Duodenal mucosa (tissue), 2 donors: ENCODE data around the gene CALB2.
"Not testable (repeated sequence)": the region's sequence is repeated elsewhere in the genome, so short reads cannot be mapped to it uniquely, and the experiment has no call there.

Source experiments
- H3K27ac ChIP-seq: one replicate; pipeline ENCODE4 v1.7.0; 2013; ENCODE audit warnings: low read depth, low read length
- H3K27me3 ChIP-seq, 2 donors: one replicate each; pipeline ENCODE4 v1.7.0; 2013; ENCODE audit warnings: low read length in 2 of 2, control low read depth in 1 of 2; ENCODE audit not compliant: insufficient read depth in 2 of 2, control insufficient read depth in 1 of 2
- H3K36me3 ChIP-seq, 2 donors: one replicate each; pipeline ENCODE4 v1.7.0; 2013; ENCODE audit warnings: low read length in 2 of 2, control low read depth in 1 of 2; ENCODE audit not compliant: insufficient read depth in 2 of 2, control insufficient read depth in 1 of 2
- H3K4me1 ChIP-seq, 2 donors: one replicate each; pipeline ENCODE4 v1.7.0; 2013; ENCODE audit warnings: low read length in 2 of 2, control low read depth in 1 of 2; ENCODE audit not compliant: insufficient read depth in 2 of 2, control insufficient read depth in 1 of 2
- H3K4me3 ChIP-seq, 2 donors: one replicate each; pipeline ENCODE4 v1.7.0; 2013; ENCODE audit warnings: low read length in 2 of 2, low read depth in 1 of 2
- H3K9ac ChIP-seq, 2 donors: one replicate each; pipeline ENCODE4 v1.7.0; 2013; ENCODE audit warnings: low read length in 2 of 2, low read depth in 1 of 2
- H3K9me3 ChIP-seq, 2 donors: one replicate each; pipeline ENCODE4 v1.7.0; 2013; ENCODE audit warnings: low read length in 2 of 2, control low read depth in 1 of 2; ENCODE audit not compliant: control insufficient read depth in 1 of 2

CALB2 gene, protein sequence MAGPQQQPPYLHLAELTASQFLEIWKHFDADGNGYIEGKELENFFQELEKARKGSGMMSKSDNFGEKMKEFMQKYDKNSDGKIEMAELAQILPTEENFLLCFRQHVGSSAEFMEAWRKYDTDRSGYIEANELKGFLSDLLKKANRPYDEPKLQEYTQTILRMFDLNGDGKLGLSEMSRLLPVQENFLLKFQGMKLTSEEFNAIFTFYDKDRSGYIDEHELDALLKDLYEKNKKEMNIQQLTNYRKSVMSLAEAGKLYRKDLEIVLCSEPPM

DNA sequence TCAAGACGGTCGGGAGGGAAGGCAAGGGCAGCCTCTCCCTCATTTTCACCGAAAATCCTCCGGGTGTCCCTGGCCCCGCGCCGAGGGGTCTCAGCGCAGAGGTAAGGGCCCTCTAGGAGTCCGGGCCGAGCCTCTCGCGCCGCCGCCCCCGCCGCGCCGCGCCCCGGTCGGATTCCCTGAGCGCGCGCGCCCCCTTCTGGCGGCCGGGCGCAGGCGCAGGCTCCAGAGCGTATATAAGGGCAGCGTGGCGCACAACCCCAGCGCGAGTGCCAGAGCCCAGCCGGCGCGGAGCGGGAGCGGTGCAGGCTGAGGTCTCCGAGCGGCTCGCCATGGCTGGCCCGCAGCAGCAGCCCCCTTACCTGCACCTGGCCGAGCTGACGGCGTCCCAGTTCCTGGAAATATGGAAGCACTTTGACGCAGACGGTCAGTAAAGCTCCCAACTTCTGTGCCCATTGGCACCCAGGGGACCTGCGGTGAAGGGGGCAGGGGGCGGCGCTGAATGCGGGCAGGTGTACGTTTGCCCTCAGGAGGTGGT is at the start of gene CALB2:
CALB2 (plus strand) TSS at position 260 of the 535 bp plus-strand sequence; CDS start at position 330, 70 bp downstream.
- peaks cover 7 to 21% of the 10 kb centered on the region in 2 donors for H3K27me3 ChIP-seq
- no peak within 1 kb of the TSS for H3K9ac ChIP-seq
- no peaks in the 10 kb centered on the region for H3K9me3 ChIP-seq
- peak within 1 kb of the TSS; percentile 38 to 43 for H3K4me3 ChIP-seq
- no peak within 1 kb of the TSS for H3K27ac ChIP-seq
- H3K36me3 ChIP-seq = no peaks in the 10 kb centered on the region
- peaks cover 0 to 3% of the 10 kb centered on the region in 2 donors for H3K4me1 ChIP-seq

DNA sequence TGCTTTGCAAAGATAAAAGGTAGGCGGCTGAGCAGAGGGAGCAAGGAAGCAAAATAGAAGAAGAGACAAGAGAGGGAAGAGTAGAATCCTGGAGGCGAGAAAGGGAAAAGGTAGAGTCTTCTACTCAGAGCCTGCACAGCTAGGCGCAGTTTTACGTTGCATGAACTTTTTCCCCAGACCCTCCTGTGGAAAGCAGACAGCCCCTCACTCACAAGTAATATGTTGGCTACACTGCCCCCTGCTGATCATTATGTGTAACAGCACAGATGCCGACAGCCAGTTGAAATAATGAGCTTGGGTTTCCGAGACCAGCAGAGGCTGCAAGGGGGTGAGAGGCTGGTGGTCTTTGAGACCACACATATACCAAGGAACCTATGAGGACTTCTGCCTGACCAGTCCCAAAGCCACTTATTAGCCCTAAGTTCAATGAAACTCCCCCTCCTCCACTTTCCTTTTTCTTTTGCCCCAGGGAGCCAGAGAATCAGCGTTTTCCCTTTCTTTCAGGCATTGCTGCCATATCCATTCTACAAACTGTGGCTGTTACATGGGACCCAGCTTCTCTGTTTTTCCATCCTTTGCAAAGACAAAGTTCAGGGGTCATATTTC is 46.9 kb upstream of the CALB2 start:
- H3K9me3 ChIP-seq = no peaks in the 10 kb centered on the region
- H3K27me3 ChIP-seq = peaks cover 0 to 3% of the 10 kb centered on the region in 2 donors
- no peaks in the 10 kb centered on the region for H3K36me3 ChIP-seq
- H3K9ac ChIP-seq = no peak overlapping the region
- H3K4me1 ChIP-seq = no peaks in the 10 kb centered on the region
- no peak overlapping the region for H3K27ac ChIP-seq
- H3K4me3 ChIP-seq = no peak overlapping the region

DNA sequence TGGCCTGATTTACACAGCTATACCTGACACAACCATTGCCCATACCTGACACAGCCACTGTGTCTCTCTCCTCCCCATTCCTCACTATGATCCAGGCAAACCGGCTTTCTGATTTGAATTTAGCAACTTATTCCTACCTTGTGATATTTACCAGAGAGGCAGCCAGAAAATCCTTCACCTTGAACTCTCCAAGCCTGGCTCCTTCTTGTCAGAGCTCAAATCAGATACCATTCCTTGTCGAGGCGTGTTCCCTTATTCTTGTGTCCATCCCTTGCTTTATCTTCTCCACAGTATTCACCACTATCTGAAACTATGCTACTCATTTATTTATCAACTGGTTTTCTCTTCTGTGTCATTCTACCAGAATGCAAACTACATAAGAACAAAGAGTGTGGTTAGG is 44.9 kb upstream of the CALB2 start:
- not testable (repeated sequence) for H3K36me3 ChIP-seq, H3K4me1 ChIP-seq, H3K27ac ChIP-seq, H3K4me3 ChIP-seq, H3K27me3 ChIP-seq, H3K9ac ChIP-seq, H3K9me3 ChIP-seq

DNA sequence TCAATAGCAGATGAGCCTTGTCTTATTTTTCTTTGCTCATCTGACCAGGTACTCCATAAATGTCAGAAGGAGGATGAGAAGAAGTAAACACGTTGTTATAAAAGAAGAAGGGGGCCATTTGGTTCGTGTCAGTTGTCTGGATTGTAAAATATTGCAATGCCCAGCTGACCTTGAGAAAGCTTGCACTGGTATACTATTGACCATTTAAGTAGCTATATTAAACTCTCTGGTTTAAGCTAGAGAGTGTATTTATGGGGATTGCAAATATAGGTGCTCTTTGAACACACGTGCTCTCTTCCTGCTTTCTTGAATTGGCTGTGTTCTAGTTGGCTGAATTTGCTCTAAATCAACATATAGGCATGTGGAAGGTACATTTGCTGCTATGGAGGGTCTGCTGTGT is 43.3 kb upstream of the CALB2 start:
- Histone ChIP-seq H3K4me1 (no peaks in the 10 kb centered on the region), H3K27me3 (peaks cover 0 to 3% of the 10 kb centered on the region in 2 donors), H3K36me3 (no peaks in the 10 kb centered on the region), H3K9ac (no peak overlapping the region), H3K4me3 (no peak overlapping the region), H3K9me3 (no peaks in the 10 kb centered on the region), H3K27ac (no peak overlapping the region)

DNA sequence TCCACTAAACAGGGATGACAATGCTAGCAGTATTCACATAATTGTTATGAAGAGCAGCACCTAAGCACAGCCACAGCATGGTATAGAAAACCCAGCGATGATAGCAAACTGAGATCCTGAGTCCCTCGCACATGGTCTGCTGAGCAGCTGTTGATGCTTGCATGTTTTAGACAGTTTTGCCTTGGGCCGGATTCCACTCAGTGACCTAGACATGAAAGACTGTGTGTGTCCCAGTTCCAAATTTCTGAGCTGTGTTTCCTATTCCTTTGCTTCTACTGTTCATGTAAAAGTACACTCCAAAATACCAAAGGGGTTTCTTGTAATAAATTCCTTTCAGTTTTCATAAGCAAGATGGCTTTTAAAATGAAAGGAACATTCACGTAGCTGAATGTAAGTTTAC is 38.5 kb upstream of the CALB2 start:
- Histone ChIP-seq H3K9me3 (no peaks in the 10 kb centered on the region), H3K27me3 (no peaks in the 10 kb centered on the region), H3K4me3 (no peak overlapping the region), H3K4me1 (no peaks in the 10 kb centered on the region), H3K27ac (no peak overlapping the region), H3K36me3 (no peaks in the 10 kb centered on the region), H3K9ac (no peak overlapping the region)

DNA sequence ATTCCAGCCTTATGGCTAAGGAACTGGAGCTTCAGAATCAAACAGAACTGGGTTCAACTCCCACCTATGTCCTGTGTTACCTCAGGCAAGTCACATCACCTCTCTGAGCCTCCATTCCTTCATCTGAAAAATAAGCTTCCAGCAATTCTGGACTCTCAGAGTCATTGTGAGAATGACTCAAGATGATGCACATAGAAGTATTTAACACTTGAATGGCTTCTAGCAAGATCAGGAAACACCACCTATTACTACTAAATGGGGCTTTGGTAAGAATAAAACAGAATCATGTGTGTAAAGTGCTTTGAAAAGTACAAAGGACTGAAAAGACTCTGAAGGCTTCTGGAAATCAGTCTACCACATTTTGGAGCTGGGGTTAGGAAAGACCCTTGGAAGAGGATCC is 30.8 kb upstream of the CALB2 start:
- Histone ChIP-seq H3K27me3 (no peaks in the 10 kb centered on the region), H3K4me3 (no peak overlapping the region), H3K27ac (no peak overlapping the region), H3K9ac (no peak overlapping the region), H3K9me3 (no peaks in the 10 kb centered on the region), H3K4me1 (no peaks in the 10 kb centered on the region), H3K36me3 (no peaks in the 10 kb centered on the region)

DNA sequence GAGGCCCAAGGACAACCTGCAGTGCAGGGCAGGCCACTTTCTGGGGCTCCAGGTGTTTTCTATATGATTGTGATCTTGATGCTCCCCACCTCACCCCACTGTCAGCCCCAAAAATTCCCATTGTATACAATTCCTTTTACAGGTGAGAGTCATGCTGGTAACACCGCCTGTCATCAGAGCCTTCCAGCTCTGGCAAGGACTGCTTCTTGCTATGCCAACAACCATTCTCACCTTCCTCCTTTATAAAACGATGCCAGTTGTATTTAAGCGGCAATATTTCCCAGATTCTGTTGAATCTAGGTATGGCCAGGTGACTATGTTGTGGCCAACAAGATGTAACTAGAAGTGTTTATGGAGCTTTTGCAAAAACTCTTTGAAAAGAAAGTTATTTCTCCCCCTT is 30.4 kb upstream of the CALB2 start:
- Histone ChIP-seq H3K27me3 (no peaks in the 10 kb centered on the region), H3K27ac (no peak overlapping the region), H3K9ac (no peak overlapping the region), H3K9me3 (no peaks in the 10 kb centered on the region), H3K4me3 (no peak overlapping the region), H3K36me3 (no peaks in the 10 kb centered on the region), H3K4me1 (no peaks in the 10 kb centered on the region)

DNA sequence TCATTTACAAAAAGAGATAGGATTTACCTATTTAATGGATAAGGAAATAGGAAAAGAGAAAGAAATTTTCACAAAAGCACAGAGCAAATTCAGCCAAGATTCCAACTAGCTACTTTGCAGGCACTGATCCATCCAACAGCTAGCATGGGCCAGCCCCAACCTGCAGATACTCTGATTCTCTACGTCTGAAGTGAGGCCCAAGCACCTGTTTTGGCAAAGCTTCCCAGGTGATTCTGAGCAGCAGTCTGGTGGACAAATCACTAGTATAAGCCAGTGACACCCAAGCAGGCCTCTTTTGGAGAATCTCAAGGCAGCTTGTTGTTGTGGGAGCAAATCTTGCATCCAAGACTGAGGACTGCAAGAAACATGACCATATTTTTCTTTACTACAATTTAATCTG is 20.9 kb upstream of the CALB2 start:
- Histone ChIP-seq H3K4me3 (no peak overlapping the region), H3K4me1 (no peaks in the 10 kb centered on the region), H3K27ac (no peak overlapping the region), H3K9ac (no peak overlapping the region), H3K27me3 (no peaks in the 10 kb centered on the region), H3K9me3 (no peaks in the 10 kb centered on the region), H3K36me3 (no peaks in the 10 kb centered on the region)

DNA sequence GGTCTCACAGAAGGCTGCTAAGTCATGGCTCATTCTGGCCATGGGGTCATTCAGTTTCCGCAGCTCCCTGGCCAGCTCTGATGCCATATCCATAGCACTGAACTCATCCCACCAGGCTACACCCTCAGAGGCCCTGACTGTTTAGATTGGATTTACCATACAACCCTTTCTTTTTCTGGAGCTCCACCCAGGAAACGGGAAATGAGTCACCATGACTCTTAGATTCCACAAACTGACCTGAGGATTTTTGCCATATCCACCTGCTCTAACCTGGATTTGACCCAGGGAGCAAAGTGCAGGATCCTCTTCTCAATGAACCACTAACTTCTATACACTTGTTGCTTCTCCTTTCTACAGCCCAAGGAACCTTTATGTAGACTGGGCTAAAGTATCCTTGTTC is 20.3 kb upstream of the CALB2 start:
- Histone ChIP-seq H3K4me1 (no peaks in the 10 kb centered on the region), H3K9ac (no peak overlapping the region), H3K27me3 (no peaks in the 10 kb centered on the region), H3K27ac (no peak overlapping the region), H3K36me3 (no peaks in the 10 kb centered on the region), H3K9me3 (no peaks in the 10 kb centered on the region), H3K4me3 (no peak overlapping the region)

DNA sequence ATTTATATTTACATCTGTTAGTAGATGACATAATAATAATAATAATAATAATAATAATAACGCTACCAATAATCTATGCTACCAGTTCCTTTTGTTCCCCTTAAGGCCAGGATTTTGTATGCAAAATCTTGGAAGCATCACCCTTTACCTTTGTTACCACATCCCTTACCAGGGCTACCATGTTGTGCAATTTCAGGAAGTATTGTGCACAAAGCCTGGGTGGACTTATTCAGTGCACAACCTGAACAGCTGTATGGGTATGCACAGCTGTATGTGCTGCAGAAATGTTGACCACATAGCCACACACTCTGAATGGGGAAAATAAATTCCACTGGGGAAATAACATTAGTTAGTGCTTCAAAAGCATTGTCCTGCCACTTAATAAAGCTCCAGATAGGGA is 19.9 kb upstream of the CALB2 start:
- Histone ChIP-seq H3K9ac (no peak overlapping the region), H3K9me3 (no peaks in the 10 kb centered on the region), H3K27ac (no peak overlapping the region), H3K36me3 (no peaks in the 10 kb centered on the region), H3K27me3 (no peaks in the 10 kb centered on the region), H3K4me1 (no peaks in the 10 kb centered on the region), H3K4me3 (no peak overlapping the region)
